K562 (cell line): ENCODE data around the gene FAM78A. TPM values are rescaled to one million over a fixed set of nuclear protein-coding genes. Genes with fewer than 3 reads are reported as not detected.

Experiments
- ATAC-seq: fragments of 200-7000 bp; cut with Tn5 transposase; 3 replicates; pipeline ENCODE4 v1.9.1; 2020; ENCODE audit warnings: moderate library complexity
- BruUV-seq: library from RNA; stranded (reverse); fragments of 400-500 nt; replicated peaks from 2 replicates; lab custom pipeline; 2021; lab: Mats Ljungman, UMichigan
- CTCF ChIA-PET: fragments of 300-600 bp; formaldehyde crosslinking; extraction: SDS; loops from one replicate; lab custom pipeline; 2021; ENCODE audit warnings: low intra/inter-chr PET ratio; lab: Yijun Ruan, JAX
- POLR2A ChIA-PET: fragments of 300-600, 350-650 bp; sonication (Branson Sonifier 250); formaldehyde crosslinking; extraction: SDS; loops from one replicate; lab custom pipeline; 2021; ENCODE audit warnings: antibody characterized with exemption, inconsistent platforms; lab: Yijun Ruan, JAX
- DNase-seq, 4 experiments: peaks; one replicate each; pipeline versions ENCODE4 v3.0.0 to v3.0.0-alpha.2; 2011 to 2018; ENCODE audit warnings: low spot score in 3 of 4, mixed read lengths in 3 of 4; ENCODE audit errors: extremely low read depth in 1 of 4
- FAIRE-seq: peaks from 2 replicates; lab custom pipeline; 2011; peaks lifted over from hg19 to GRCh38; lab: Jason Lieb, UNC
- H2AFZ ChIP-seq: 2 replicates; pipeline ENCODE4 v1.6.0; 2011; ENCODE audit warnings: low read depth, low read length, control low read depth, inconsistent platforms
- H3K27ac ChIP-seq: fragments of 200-600 bp; 3 replicates; pipeline ENCODE4 v1.8.0; 2011; ENCODE audit warnings: low read depth, mild to moderate bottlenecking, control low read depth, inconsistent platforms, low read length, moderate library complexity, mixed read lengths; ENCODE audit errors: extremely low read depth
- H3K27me3 ChIP-seq, 2 experiments: fragments of 300-600 bp in 1 of 2; 2 replicates in 1 of 2; 3 replicates in 1 of 2; pipeline versions ENCODE4 v1.6.0 to v1.8.0; 2011; ENCODE audit warnings: inconsistent platforms in 2 of 2, low read length in 2 of 2, mild to moderate bottlenecking in 1 of 2, mixed read lengths in 1 of 2, moderate library complexity in 1 of 2; ENCODE audit not compliant: control insufficient read depth in 2 of 2, insufficient read depth in 2 of 2
- H3K36me3 ChIP-seq: fragments of 300-600 bp; 3 replicates; pipeline ENCODE4 v1.8.0; 2011; ENCODE audit warnings: mild to moderate bottlenecking, low read length, inconsistent platforms; ENCODE audit not compliant: control insufficient read depth, insufficient read depth
- H3K4me1 ChIP-seq, 2 experiments: fragments of 200-600 bp in 1 of 2; replicated peaks in 1 of 2; 2 replicates in 1 of 2; 3 replicates in 1 of 2; pipeline versions ENCODE4 v1.5.1 to v1.8.0; 2011; ENCODE audit warnings: inconsistent platforms in 2 of 2, low read length in 2 of 2, mild to moderate bottlenecking in 1 of 2, mixed read lengths in 1 of 2, moderate library complexity in 1 of 2; ENCODE audit not compliant: control insufficient read depth in 2 of 2, insufficient read depth in 2 of 2
- H3K4me2 ChIP-seq: 2 replicates; pipeline ENCODE4 v1.6.1; 2011; ENCODE audit warnings: low read length, control low read depth, inconsistent platforms, mixed read lengths; ENCODE audit not compliant: insufficient read depth
- H3K4me3 ChIP-seq: fragments of 200-600 bp; sonication (generic), shearing (Covaris generic); 2 replicates; pipeline ENCODE4 v1.5.1; 2016; ENCODE audit warnings: control low read depth, inconsistent platforms
- H3K79me2 ChIP-seq: fragments of 200-600 bp; 3 replicates; pipeline ENCODE4 v1.8.0; 2011; ENCODE audit warnings: low read length, inconsistent platforms; ENCODE audit not compliant: control insufficient read depth, insufficient read depth
- H3K9ac ChIP-seq, 2 experiments: 2 replicates each; pipeline versions ENCODE4 v1.6.0 to v1.6.1; 2011; ENCODE audit warnings: low read depth in 2 of 2, low read length in 2 of 2, control low read depth in 1 of 2, inconsistent platforms in 1 of 2, mild to moderate bottlenecking in 1 of 2, mixed read lengths in 1 of 2; ENCODE audit not compliant: insufficient read depth in 1 of 2
- H3K9me1 ChIP-seq: one replicate; pipeline ENCODE4 v1.6.0; 2011; ENCODE audit warnings: inconsistent platforms, mild to moderate bottlenecking, low read length, moderate library complexity; ENCODE audit not compliant: control insufficient read depth, insufficient read depth
- H3K9me3 ChIP-seq: replicated peaks from 2 replicates; pipeline ENCODE4 v1.5.1; 2011; ENCODE audit warnings: low read depth, low read length, inconsistent platforms; ENCODE audit not compliant: control insufficient read depth, insufficient read depth
- H4K20me1 ChIP-seq: replicated peaks from 2 replicates; pipeline ENCODE4 v1.6.1; 2011; ENCODE audit warnings: low read length, inconsistent platforms, mixed read lengths; ENCODE audit not compliant: control insufficient read depth, insufficient read depth
- MCM2 ChIP-seq: fragments of 450-650 bp; IDR thresholded peaks from 2 replicates; pipeline ENCODE4 v1.6.1; 2017; ENCODE audit warnings: low read depth, mild to moderate bottlenecking
- POLR2AphosphoS2 ChIP-seq: IDR thresholded peaks from 2 replicates; pipeline ENCODE4 v1.6.1; 2012; ENCODE audit warnings: low read length, improper control_type of control experiment
- RCOR1 ChIP-seq, 2 experiments: IDR thresholded peaks; 2 replicates each; pipeline ENCODE4 v1.6.1; 2012; ENCODE audit warnings: low read depth in 2 of 2, low read length in 2 of 2, borderline replicate concordance in 1 of 2, improper control_type of control experiment in 1 of 2
- SIN3A ChIP-seq, 2 experiments: fragments of 150-350 bp in 1 of 2; IDR thresholded peaks; 2 replicates each; pipeline ENCODE4 v1.6.1; 2011 to 2016; ENCODE audit warnings: borderline replicate concordance in 2 of 2, low read depth in 2 of 2, low read length in 2 of 2, mild to moderate bottlenecking in 2 of 2, moderate library complexity in 2 of 2; ENCODE audit not compliant: control insufficient read depth in 1 of 2
- ZFPM2 ChIP-seq: fragments of 250-450 bp; sonication (Bioruptor Pico); IDR thresholded peaks from 2 replicates; pipeline ENCODE4 v1.5.1; 2022; ENCODE audit warnings: mild to moderate bottlenecking
- WGBS: fragments of 100-300 bp; shearing (Covaris generic); methylation state at CpG from one replicate; pipeline ENCODE4 v1.1.6; 2016; ENCODE audit warnings: low coverage, mixed read lengths; ENCODE audit not compliant: insufficient coverage; ENCODE audit errors: missing lambda C conversion rate; 5-methylcytosine and 5-hydroxymethylcytosine counted together
- in situ Hi-C: fragments of 300-500 bp; cut with MboI; formaldehyde crosslinking; loops from 4 replicates; pipeline ENCODE4 v1.15.0; 2018; ENCODE audit warnings: inconsistent platforms, mixed read lengths
- intact Hi-C: fragments of 100-400 bp; cut with micrococcal nuclease; formaldehyde crosslinking; loops from 2 replicates; pipeline ENCODE4 v1.14.2; 2022
- polyA plus RNA-seq, 8 experiments: library from polyadenylated mRNA; depleted of rRNA in 4 of 8; stranded (reverse) in 5 of 8; unstranded in 3 of 8; fragments of >200 nt; fragmentation: Nextera tagmentation in 2 of 8; fragmentation: Illumina TruSeq in 1 of 8; extraction: Ambion mirVana in 2 of 8; extraction: Trizol in 1 of 8; gene quantifications; 2 replicates each; pipeline versions ENCODE4 v1.2.1 to v1.2.3, GENCODE V29; 2011 to 2014; ENCODE audit warnings: inconsistent platforms in 1 of 8, missing spikeins in 1 of 8
- total RNA-seq, 7 experiments: library from RNA; depleted of rRNA in 6 of 7; stranded (reverse); fragments of >200 nt in 6 of 7; fragmentation: Illumina TruSeq in 2 of 7; extraction: Trizol in 2 of 7; gene quantifications; 2 replicates each; pipeline versions ENCODE4 v1.2.1 to v1.2.3, GENCODE V29; 2011 to 2021; ENCODE audit warnings: low replicate concordance in 1 of 7

Gene FAM78A
- total and polyA plus RNA-seq, 9 of the 15 experiments (the other 6 are each of a cell fraction or from before 2014, with no cell fraction given) = 0.56 to 103 (median 55.2) TPM

DNA sequence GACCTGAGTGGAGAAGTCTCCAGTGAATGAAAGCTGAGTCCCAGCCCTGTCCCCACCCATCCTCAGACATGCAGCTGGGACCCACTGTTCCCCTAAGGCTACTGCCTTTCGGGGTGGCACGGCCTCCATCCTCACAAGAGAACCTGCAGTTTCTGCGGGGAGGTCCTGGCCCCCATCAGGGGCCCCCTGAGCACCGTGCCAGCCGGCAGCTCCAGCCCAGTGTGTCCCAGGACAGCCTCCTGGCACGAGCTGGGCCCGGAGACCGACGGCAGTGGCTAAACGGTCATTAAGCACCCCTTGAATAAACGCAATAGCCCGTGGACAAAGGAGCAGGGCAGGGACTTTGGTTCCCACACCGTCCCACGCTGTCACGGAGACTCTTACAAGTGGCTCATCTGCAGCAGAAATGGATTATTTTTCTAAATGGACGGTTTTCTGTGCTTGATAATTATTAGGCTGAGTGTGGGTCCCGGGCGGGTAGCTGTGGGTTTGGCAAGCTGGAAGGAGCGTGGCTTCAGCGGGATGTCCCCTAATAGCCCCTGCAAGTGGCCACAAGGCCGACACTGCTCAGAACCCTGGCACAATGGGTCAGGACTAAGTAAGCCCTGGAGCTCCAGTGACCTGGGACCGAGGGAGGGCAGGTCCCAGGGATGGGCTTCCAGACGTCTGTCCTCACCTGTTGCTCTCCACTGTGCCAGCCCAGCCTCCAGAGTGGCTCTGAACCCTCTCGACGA, 17.4 kb downstream of the FAM78A start (continued):
- no peak for TF ChIP-seq MCM2

DNA sequence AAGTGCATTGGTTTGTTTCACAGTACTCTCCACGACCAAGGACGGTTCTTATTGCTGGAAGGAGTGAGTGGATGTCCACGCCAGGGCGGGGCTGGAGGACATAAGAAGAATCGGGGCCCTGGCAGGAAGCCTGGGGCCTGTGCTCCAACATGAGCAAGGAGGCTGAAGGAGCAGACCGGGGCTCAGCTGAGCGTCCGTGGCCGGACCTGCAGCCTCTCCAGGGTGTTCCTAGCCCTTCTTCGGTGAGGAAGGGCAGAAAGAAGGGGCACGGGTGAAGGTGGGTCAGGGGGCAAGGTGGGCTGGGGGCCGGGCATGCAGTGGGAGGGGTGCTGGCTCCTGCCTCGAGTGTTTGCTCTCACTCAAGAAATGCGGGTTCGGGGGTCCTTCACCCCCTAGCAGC, 18.1 kb downstream of the FAM78A start:
- H3K4me1 ChIP-seq = peaks cover 12 to 33% of the 10 kb centered on the region in 2 experiments
- H3K79me2 ChIP-seq = peaks cover 7% of the 10 kb centered on the region; the same call in 1 of the 3 replicates
- H3K36me3 ChIP-seq = peaks cover 52% of the 10 kb centered on the region
- POLR2A ChIA-PET = interaction anchor here (1.0 to 17.3 kb wide), 8 partner anchors 9 to 133 kb away, joined by 3 to 338 read pairs (median 6); partner anchors contain the start of genes FAM78A and NUP214
- no peak for FAIRE-seq
- H3K4me3 ChIP-seq = no peak overlapping the region
- H3K4me2 ChIP-seq = no peak overlapping the region
- H4K20me1 ChIP-seq = 0 out of 2 replicates have a peak, but pooled peaks cover 7% of the 10 kb centered on the region
- ATAC-seq = peak; percentile 5
- H3K27ac ChIP-seq = no peak overlapping the region
- 0 out of 4 replicates have a peak, but pooled peaks of 1 of the 2 experiments have one; percentile 10 for TF ChIP-seq SIN3A (IDR thresholded peaks at IDR 0.05; ENCODE audit: borderline replicate concordance in 2 of 2, control insufficient read depth in 1 of 2, low read depth in 2 of 2, low read length in 2 of 2)
- TF ChIP-seq RCOR1 (IDR thresholded peaks at IDR 0.05; ENCODE audit: borderline replicate concordance in 1 of 2, low read depth in 2 of 2, low read length in 2 of 2) = 0 out of 4 replicates have a peak, but pooled peaks have one; percentile 16
- TF ChIP-seq ZFPM2 (CRISPR knock-in tag) = no peak
- TF ChIP-seq POLR2AphosphoS2 = 0 out of 2 replicates have a peak, but pooled peaks have one; percentile 36
- CTCF ChIA-PET = no interaction called here
- DNase-seq = peak in 3 of 4 experiments; percentile 42 to 57 (median 49)
- 59% methylated on average over 15 of the region's 15 CpGs for WGBS
- BruUV-seq = no TSS peak
- peaks cover 0 to 9% of the 10 kb centered on the region in 2 experiments; a peak in 1 of 5 replicates for H3K27me3 ChIP-seq
- H3K9me3 ChIP-seq = no peaks in the 10 kb centered on the region
- peak overlapping the region in 1 of 2 experiments; percentile 52; a peak in 2 of 4 replicates for H3K9ac ChIP-seq
- peaks cover 12% of the 10 kb centered on the region for H3K9me1 ChIP-seq
- no peak overlapping the region for H2AFZ ChIP-seq
- intact Hi-C loops = no loop called here
- in situ Hi-C loops = no loop called here
